Measurements from ENCODE around the gene FUT1.

- TF ChIP-seq CTCF (optimal IDR thresholded peaks at IDR 0.05 in 1 of 3, IDR thresholded peaks at IDR 0.05 in 1 of 3, conservative IDR thresholded peaks at IDR 0.05 in 1 of 3; ENCODE audit: extremely low read depth in 1 of 3, insufficient read depth in 2 of 3, low read length in 3 of 3) (no peak), EZH2 (IDR thresholded peaks at IDR 0.05; ENCODE audit: low read length) (no peak)
These were observed 41.3 kb downstream of the FUT1 start for GRCh38 chr19:48711106-48711662.
